Measurements from ENCODE around the gene FAR2. TPM values are rescaled to one million over a fixed set of nuclear protein-coding genes. Genes with fewer than 3 reads are reported as not detected.

Gene FAR2
- polyA plus RNA-seq, 3 donors = 14.8 to 38.0 (median 35.8) TPM

GRCh38 chr12:29291226-29291625 lies 142.1 kb downstream of the FAR2 start:
- H3K4me1 Mint-ChIP-seq = no peaks in the 10 kb centered on the region
- H2AFZ ChIP-seq (ENCODE audit: insufficient read depth, low read depth, low read length, poor library complexity, severe bottlenecking) = no peak overlapping the region
- H3K4me2 ChIP-seq (replicated peaks; ENCODE audit: extremely low read depth, low read length, poor library complexity, severe bottlenecking) = no peak overlapping the region
- H3K4me3 Mint-ChIP-seq = no peak overlapping the region
- no peaks in the 10 kb centered on the region for H3K27me3 Mint-ChIP-seq (ENCODE audit: low read depth in 3 of 3)
- H3K79me2 ChIP-seq (ENCODE audit: insufficient read depth, low read length) = no peaks in the 10 kb centered on the region
- H3K27ac Mint-ChIP-seq = no peak overlapping the region
- H3K36me3 Mint-ChIP-seq = peaks cover 16 to 25% of the 10 kb centered on the region in 2 donors
- no peak overlapping the region for H3K27ac ChIP-seq (ENCODE audit: low read depth in 1 of 2, low read length in 2 of 2)
- no peaks in the 10 kb centered on the region for H3K36me3 ChIP-seq (replicated peaks in 1 of 2; ENCODE audit: control insufficient read depth in 1 of 2, insufficient read depth in 2 of 2, low read length in 2 of 2)
- H4K20me1 ChIP-seq (ENCODE audit: insufficient read depth, low read length) = no peaks in the 10 kb centered on the region
- TF ChIP-seq, protein P1, sequence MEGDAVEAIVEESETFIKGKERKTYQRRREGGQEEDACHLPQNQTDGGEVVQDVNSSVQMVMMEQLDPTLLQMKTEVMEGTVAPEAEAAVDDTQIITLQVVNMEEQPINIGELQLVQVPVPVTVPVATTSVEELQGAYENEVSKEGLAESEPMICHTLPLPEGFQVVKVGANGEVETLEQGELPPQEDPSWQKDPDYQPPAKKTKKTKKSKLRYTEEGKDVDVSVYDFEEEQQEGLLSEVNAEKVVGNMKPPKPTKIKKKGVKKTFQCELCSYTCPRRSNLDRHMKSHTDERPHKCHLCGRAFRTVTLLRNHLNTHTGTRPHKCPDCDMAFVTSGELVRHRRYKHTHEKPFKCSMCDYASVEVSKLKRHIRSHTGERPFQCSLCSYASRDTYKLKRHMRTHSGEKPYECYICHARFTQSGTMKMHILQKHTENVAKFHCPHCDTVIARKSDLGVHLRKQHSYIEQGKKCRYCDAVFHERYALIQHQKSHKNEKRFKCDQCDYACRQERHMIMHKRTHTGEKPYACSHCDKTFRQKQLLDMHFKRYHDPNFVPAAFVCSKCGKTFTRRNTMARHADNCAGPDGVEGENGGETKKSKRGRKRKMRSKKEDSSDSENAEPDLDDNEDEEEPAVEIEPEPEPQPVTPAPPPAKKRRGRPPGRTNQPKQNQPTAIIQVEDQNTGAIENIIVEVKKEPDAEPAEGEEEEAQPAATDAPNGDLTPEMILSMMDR (IDR thresholded peaks at IDR 0.05) = no peak
- H3K9ac ChIP-seq (ENCODE audit: insufficient read depth, low read length, poor library complexity, severe bottlenecking) = no peak overlapping the region
- no peaks in the 10 kb centered on the region for H3K9me3 ChIP-seq (replicated peaks in 1 of 2; ENCODE audit: control insufficient read depth in 1 of 2, insufficient read depth in 1 of 2, low read length in 2 of 2)
- H3K9me3 Mint-ChIP-seq = peaks cover 0 to 8% (median 2%) of the 10 kb centered on the region in 7 donors
- no peaks in the 10 kb centered on the region for H3K4me1 ChIP-seq (ENCODE audit: control insufficient read depth in 1 of 2, insufficient read depth in 2 of 2, low read length in 2 of 2)
- H3K27me3 ChIP-seq (ENCODE audit: control insufficient read depth in 2 of 2, insufficient read depth in 2 of 2, low read length in 2 of 2) = no peaks in the 10 kb centered on the region
- DNase-seq = no peak
- no peak overlapping the region for H3K4me3 ChIP-seq (replicated peaks in 1 of 3; ENCODE audit: low read depth in 2 of 3, low read length in 3 of 3)
- intact Hi-C loops (cut with micrococcal nuclease) = no loop called here
- WGBS (ENCODE audit: insufficient coverage) = 100% methylated on average over 1 of the region's 3 CpGs

DNA sequence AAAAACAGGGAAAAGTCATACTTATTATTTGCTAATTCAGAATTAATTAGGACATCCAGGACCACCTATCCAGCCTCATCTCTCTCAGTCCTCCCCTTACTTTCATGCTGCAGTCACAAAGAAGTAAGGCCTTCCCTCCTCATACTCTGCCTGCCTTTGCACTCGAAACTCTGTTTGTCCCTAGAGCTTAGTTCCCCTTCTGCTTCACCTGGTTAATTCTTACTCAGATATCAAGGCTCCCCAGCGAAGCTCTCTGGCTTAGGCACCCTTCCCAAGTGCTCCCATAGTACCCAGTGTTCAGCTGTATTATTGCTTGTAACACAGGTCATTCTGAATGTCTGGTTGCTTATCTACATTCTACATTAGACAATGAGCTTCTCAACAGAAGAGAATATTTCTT lies 150.6 kb downstream of the FAR2 start:
- no peaks in the 10 kb centered on the region for H3K27me3 ChIP-seq (ENCODE audit: control insufficient read depth in 2 of 2, insufficient read depth in 2 of 2, low read length in 2 of 2)
- H3K4me3 ChIP-seq (replicated peaks in 1 of 3; ENCODE audit: low read depth in 2 of 3, low read length in 3 of 3) = no peak overlapping the region
- intact Hi-C loops (cut with micrococcal nuclease) = no loop called here
- no peak for DNase-seq
- peaks cover 0 to 5% of the 10 kb centered on the region in 2 donors for H3K36me3 ChIP-seq (replicated peaks in 1 of 2; ENCODE audit: control insufficient read depth in 1 of 2, insufficient read depth in 2 of 2, low read length in 2 of 2)
- peaks cover 4% of the 10 kb centered on the region for H3K4me1 Mint-ChIP-seq
- H3K9ac ChIP-seq (ENCODE audit: insufficient read depth, low read length, poor library complexity, severe bottlenecking) = no peak overlapping the region
- WGBS (ENCODE audit: insufficient coverage) = 37% methylated on average over 2 of the region's 2 CpGs
- H3K9me3 ChIP-seq (replicated peaks in 1 of 2; ENCODE audit: control insufficient read depth in 1 of 2, insufficient read depth in 1 of 2, low read length in 2 of 2) = no peaks in the 10 kb centered on the region
- H3K4me1 ChIP-seq (ENCODE audit: control insufficient read depth in 1 of 2, insufficient read depth in 2 of 2, low read length in 2 of 2) = no peaks in the 10 kb centered on the region
- TF ChIP-seq, protein P1 (IDR thresholded peaks at IDR 0.05) = no peak
- H2AFZ ChIP-seq (ENCODE audit: insufficient read depth, low read depth, low read length, poor library complexity, severe bottlenecking) = no peak overlapping the region
- no peak overlapping the region for H3K4me2 ChIP-seq (replicated peaks; ENCODE audit: extremely low read depth, low read length, poor library complexity, severe bottlenecking)
- no peak overlapping the region for H3K4me3 Mint-ChIP-seq
- H3K27me3 Mint-ChIP-seq (ENCODE audit: low read depth in 3 of 3) = no peaks in the 10 kb centered on the region
- no peaks in the 10 kb centered on the region for H3K9me3 Mint-ChIP-seq
- no peaks in the 10 kb centered on the region for H4K20me1 ChIP-seq (ENCODE audit: insufficient read depth, low read length)
- H3K36me3 Mint-ChIP-seq = peaks cover 18 to 33% of the 10 kb centered on the region in 2 donors
- H3K27ac ChIP-seq (ENCODE audit: low read depth in 1 of 2, low read length in 2 of 2) = no peak overlapping the region
- H3K27ac Mint-ChIP-seq = no peak overlapping the region
- H3K79me2 ChIP-seq (ENCODE audit: insufficient read depth, low read length) = no peaks in the 10 kb centered on the region

Measured in CD14-positive monocyte (primary cell).